Mucosa of descending colon (tissue), 3 donors: ENCODE results near the gene ATP2A3. TPM values are rescaled to one million over a fixed set of nuclear protein-coding genes. Genes with fewer than 3 reads are reported as not detected.

Experiments
- ATAC-seq: fragments of 200-7000 bp; cut with Tn5 transposase; one replicate; pipeline ENCODE4 v1.9.1; 2020; ENCODE audit warnings: mild to moderate bottlenecking, moderate library complexity
- DNase-seq, 3 donors: peaks; one replicate each; pipeline ENCODE4 v3.0.0-alpha.2; 2020
- H3K36me3 ChIP-seq: fragments of 200-600 bp; one replicate; pipeline ENCODE4 v1.8.0; 2021; ENCODE audit warnings: low read depth, mild to moderate bottlenecking
- H3K4me1 ChIP-seq: fragments of 200-600 bp; one replicate; pipeline ENCODE4 v1.8.0; 2021; ENCODE audit warnings: low read depth, mild to moderate bottlenecking
- H3K4me3 ChIP-seq: fragments of 200-600 bp; one replicate; pipeline ENCODE4 v1.8.0; 2021; ENCODE audit warnings: mild to moderate bottlenecking
- H3K9me3 ChIP-seq: fragments of 200-600 bp; one replicate; pipeline ENCODE4 v1.8.0; 2021; ENCODE audit warnings: mild to moderate bottlenecking
- intact Hi-C, 2 donors: fragments of 100-400 bp; cut with DNase I in 1 of 2; cut with micrococcal nuclease in 1 of 2; formaldehyde crosslinking; loops; one replicate each; pipeline versions ENCODE4 v1.11.0 to v1.11.1; 2022; cut with DNase I, micrococcal nuclease
- total RNA-seq, 3 donors: library from RNA; stranded (reverse); fragmentation: NEBNext Ultra II Directional in 2 of 3; extraction: Animal tissue kit (Norgen Biotek cat#: 25700) in 2 of 3; gene quantifications; one replicate each; pipeline versions ENCODE4 v1.2.1 to v1.2.4, GENCODE V29; 2021 to 2023
- TF ChIP-seq, protein P1 (sequence below): fragments of 200-600 bp; IDR thresholded peaks from one replicate; pipeline ENCODE4 v1.8.0; 2022; ENCODE audit warnings: antibody characterized with exemption, mild to moderate bottlenecking
- donor health status: DM: no; HTN: no; CAD: no; lungs with moderate emphysema.
- donor health status: DM: no; HTN: no; CAD: no.
- donor health status: DM: no; HTN: yes; CAD: no.

ATP2A3 gene
- total RNA-seq, 3 donors from 2014 or later, result 72.8 to 253 (median 247) TPM

DNA sequence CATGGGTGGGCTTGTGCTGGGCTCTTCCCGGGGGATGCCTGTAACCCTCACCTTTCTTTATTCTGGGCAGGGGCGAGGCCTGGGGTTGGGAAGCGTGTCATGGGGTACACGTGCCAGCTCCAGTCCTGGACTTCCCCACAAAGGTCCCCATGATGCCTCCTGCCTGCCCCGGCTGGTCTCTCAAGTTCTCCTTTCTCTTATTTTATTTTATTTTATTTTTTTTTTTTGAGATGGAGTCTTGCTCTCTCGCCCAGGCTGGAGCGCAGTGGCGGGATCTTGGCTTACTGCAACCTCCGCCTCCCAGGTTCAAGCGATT is 8.6 kb downstream of the ATP2A3 start:
- peaks cover 22% of the 10 kb centered on the region for H3K4me1 ChIP-seq
- DNase-seq (no peak), ATAC-seq (no peak)
- intact Hi-C loops, result no loop called here
- no peaks in the 10 kb centered on the region for H3K36me3 ChIP-seq
- TF ChIP-seq, protein P1, sequence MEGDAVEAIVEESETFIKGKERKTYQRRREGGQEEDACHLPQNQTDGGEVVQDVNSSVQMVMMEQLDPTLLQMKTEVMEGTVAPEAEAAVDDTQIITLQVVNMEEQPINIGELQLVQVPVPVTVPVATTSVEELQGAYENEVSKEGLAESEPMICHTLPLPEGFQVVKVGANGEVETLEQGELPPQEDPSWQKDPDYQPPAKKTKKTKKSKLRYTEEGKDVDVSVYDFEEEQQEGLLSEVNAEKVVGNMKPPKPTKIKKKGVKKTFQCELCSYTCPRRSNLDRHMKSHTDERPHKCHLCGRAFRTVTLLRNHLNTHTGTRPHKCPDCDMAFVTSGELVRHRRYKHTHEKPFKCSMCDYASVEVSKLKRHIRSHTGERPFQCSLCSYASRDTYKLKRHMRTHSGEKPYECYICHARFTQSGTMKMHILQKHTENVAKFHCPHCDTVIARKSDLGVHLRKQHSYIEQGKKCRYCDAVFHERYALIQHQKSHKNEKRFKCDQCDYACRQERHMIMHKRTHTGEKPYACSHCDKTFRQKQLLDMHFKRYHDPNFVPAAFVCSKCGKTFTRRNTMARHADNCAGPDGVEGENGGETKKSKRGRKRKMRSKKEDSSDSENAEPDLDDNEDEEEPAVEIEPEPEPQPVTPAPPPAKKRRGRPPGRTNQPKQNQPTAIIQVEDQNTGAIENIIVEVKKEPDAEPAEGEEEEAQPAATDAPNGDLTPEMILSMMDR, result no peak
- H3K9me3 ChIP-seq, result no peaks in the 10 kb centered on the region
- H3K4me3 ChIP-seq, result no peak overlapping the region

DNA sequence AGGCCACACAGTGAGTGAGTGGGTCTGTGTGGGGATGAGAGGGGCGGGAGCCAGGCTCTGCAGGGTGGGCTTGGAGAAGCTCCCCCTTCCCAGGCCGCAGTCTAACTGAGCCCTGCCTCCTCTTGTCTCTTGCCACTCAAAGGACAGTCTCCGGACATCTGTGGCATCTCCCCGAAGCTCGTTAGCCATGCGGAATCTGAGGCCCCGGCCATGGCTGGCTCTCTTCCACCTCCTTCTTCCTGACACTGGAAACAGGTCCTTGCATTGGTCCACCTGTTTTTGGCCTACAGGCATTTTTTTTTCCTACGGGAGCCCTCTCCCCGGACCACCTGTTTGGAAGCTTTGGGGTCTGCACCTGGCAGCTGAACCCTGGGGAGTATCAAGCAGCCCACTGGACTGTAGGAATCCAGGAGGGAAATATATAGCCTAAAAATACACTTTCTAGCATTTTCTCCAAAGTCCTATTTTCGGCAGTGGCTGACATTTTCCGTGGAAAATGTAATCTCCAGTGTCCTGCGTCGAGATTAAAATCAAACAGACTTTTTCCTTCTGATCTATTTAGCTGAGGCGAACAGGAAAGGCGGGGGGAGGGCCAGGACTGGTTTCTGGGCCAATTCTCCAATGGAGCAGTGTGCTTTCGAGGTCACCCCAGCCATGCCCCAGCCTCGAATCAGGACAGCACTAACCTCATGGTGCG is 9.1 kb downstream of the ATP2A3 start:
- TF ChIP-seq, protein P1, result no peak
- no peaks in the 10 kb centered on the region for H3K36me3 ChIP-seq
- no peak for DNase-seq
- peaks cover 17% of the 10 kb centered on the region for H3K4me1 ChIP-seq
- H3K4me3 ChIP-seq, result no peak overlapping the region
- no peak for ATAC-seq
- no peaks in the 10 kb centered on the region for H3K9me3 ChIP-seq
- intact Hi-C loops, result no loop called here

DNA sequence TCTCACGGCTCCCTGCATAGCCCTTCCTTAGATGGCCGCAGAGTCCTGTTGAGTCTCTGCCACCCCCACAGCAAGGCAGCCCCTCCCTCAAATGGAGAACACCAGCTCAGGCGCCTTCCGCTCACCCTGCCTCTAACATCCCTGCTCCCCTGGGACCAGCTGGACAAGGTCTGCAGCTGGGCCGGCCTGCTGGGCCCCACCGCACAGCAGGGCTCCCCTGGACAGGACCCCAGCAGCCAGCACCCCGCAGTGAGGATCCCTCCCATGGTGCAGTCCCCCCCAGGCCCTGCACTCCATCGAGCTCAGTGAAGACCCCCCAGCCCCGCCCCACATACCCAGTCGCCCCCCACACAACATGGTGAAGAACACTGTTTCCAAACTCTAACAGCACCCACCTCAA is 10.2 kb downstream of the ATP2A3 start:
- Histone ChIP-seq H3K4me1 (peaks cover 6% of the 10 kb centered on the region), H3K9me3 (no peaks in the 10 kb centered on the region), H3K36me3 (no peaks in the 10 kb centered on the region), H3K4me3 (no peak overlapping the region)
- intact Hi-C loops, result no loop called here
- TF ChIP-seq, protein P1, result no peak
- ATAC-seq (no peak), DNase-seq (no peak)

DNA sequence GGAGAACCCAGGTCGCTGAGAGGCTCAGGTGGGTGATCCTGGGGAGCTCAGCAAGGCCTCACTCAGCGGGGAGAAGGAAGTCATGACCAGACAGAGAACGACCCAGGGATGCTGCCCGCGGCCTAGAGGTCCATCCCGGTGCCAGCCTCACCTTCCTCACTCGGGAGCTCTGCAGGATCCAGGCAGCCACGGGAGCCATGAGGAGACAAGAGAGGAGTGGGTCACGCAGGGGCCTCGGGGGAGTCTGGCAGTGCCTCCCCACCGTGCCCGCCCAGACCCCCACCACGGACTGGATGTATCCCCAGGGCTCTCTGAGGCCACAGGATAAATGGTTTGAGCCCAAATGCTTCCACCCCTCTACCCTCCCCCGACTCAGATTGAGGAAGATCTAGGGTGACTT is 10.7 kb downstream of the ATP2A3 start:
- ATAC-seq, result no peak

DNA sequence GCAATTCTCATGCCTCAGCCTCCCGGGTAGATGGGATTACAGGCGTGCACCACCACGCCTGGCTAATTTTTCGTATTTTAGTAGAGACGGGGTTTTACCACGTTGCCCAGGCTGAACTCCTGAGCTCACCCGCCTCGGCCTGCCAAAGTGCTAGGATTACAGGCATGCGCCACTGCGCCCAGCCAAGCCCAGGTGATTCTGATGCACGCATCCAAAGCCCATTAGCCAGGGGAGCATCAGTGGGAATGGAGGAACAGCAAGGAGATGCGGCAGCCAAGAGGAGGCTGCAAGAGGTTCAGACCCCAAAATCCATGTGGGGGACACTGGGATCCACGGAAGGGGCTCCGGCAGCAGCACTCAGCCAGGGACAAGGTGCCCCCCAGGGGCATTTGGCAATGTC is 12.1 kb downstream of the ATP2A3 start:
- H3K9me3 ChIP-seq, result no peaks in the 10 kb centered on the region
- DNase-seq (no peak), ATAC-seq (no peak)
- intact Hi-C loops, result no loop called here
- H3K4me3 ChIP-seq, result no peak overlapping the region
- H3K4me1 ChIP-seq, result no peaks in the 10 kb centered on the region
- H3K36me3 ChIP-seq, result peaks cover 4% of the 10 kb centered on the region
- TF ChIP-seq, protein P1, result no peak

More for the DNA sequence above, 10.7 kb downstream of the ATP2A3 start:
- H3K9me3 ChIP-seq, result no peaks in the 10 kb centered on the region
- TF ChIP-seq, protein P1, result no peak
- H3K36me3 ChIP-seq, result no peaks in the 10 kb centered on the region
- peaks cover 3% of the 10 kb centered on the region for H3K4me1 ChIP-seq
- intact Hi-C loops, result no loop called here
- no peak overlapping the region for H3K4me3 ChIP-seq
- DNase-seq, result no peak

DNA sequence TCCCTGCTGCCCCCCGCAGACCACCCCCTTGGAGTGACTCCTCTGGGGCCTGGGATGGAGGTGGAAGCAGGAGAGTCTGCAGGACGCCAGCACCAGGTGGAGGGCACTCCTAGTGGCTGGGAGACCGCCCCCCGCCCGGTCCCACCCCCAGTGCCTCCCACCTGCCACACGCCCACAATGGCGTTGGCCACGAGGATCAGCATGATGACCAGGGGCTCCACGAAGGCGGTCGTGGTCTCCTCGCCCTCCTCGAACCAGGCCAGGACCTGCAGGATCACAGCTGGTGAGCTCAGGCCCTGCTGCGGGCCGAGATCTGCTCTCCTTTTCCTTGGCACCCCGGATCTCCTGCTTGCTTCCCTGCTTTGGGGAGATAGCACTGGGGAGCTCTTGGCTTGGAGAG is 12.8 kb downstream of the ATP2A3 start:
- no peak overlapping the region for H3K4me3 ChIP-seq
- intact Hi-C loops, result no loop called here
- TF ChIP-seq, protein P1, result no peak
- DNase-seq (no peak), ATAC-seq (no peak)
- H3K9me3 ChIP-seq, result no peaks in the 10 kb centered on the region
- H3K4me1 ChIP-seq, result no peaks in the 10 kb centered on the region
- peaks cover 7% of the 10 kb centered on the region for H3K36me3 ChIP-seq
